DOHH2 (cell line): ENCODE measurements around the gene TMEM95.
"Not testable (repeated sequence)": the region's sequence is repeated elsewhere in the genome, so short reads cannot be mapped to it uniquely, and the experiment has no call there.

ENCODE experiments used
- H3F3A ChIP-seq: fragments of 200-600 bp; sonication (generic), shearing (Covaris generic); 2 replicates; pipeline ENCODE4 v1.6.0; 2016; ENCODE audit warnings: antibody characterized with exemption, mild to moderate bottlenecking; ENCODE audit not compliant: control insufficient read depth, insufficient read depth
- H3K27ac ChIP-seq: fragments of 200-600 bp; sonication (generic); 2 replicates; pipeline ENCODE4 v1.5.1; 2014; ENCODE audit warnings: low read depth, mild to moderate bottlenecking, low read length, moderate library complexity
- H3K27me3 ChIP-seq: fragments of 200-600 bp; sonication (generic); 2 replicates; pipeline ENCODE4 v1.6.1; 2014; ENCODE audit warnings: mild to moderate bottlenecking, low read length, mixed read lengths; ENCODE audit not compliant: control insufficient read depth
- H3K36me3 ChIP-seq: fragments of 200-600 bp; sonication (generic); 2 replicates; pipeline ENCODE4 v1.6.1; 2014; ENCODE audit warnings: mild to moderate bottlenecking, low read length, moderate library complexity, mixed read lengths; ENCODE audit not compliant: control insufficient read depth
- H3K4me1 ChIP-seq: fragments of 200-600 bp; sonication (generic); 2 replicates; pipeline ENCODE4 v1.6.1; 2014; ENCODE audit warnings: mild to moderate bottlenecking, low read length, mixed read lengths; ENCODE audit not compliant: control insufficient read depth
- H3K4me2 ChIP-seq: fragments of 200-600 bp; sonication (generic); 2 replicates; pipeline ENCODE4 v1.6.0; 2014; ENCODE audit warnings: mild to moderate bottlenecking, low read length, moderate library complexity
- H3K4me3 ChIP-seq: fragments of 200-600 bp; sonication (generic); 2 replicates; pipeline ENCODE4 v1.5.1; 2014; ENCODE audit warnings: mild to moderate bottlenecking, low read length, mixed read lengths
- H3K79me2 ChIP-seq: fragments of 200-600 bp; sonication (generic); 2 replicates; pipeline ENCODE4 v1.6.1; 2014; ENCODE audit warnings: mild to moderate bottlenecking, low read length, mixed read lengths; ENCODE audit not compliant: control insufficient read depth
- H3K9me2 ChIP-seq: fragments of 200-600 bp; sonication (generic); replicated peaks from 2 replicates; pipeline ENCODE4 v1.6.1; 2014; ENCODE audit warnings: mild to moderate bottlenecking, low read length, mixed read lengths; ENCODE audit not compliant: control insufficient read depth
- H3K9me3 ChIP-seq: fragments of 200-600 bp; sonication (generic); 2 replicates; pipeline ENCODE4 v1.6.1; 2014; ENCODE audit warnings: antibody characterized with exemption, low read length, mixed read lengths; ENCODE audit not compliant: control insufficient read depth, insufficient read depth
- H4K20me1 ChIP-seq: fragments of 200-600 bp; sonication (generic); 2 replicates; pipeline ENCODE4 v1.6.0; 2014; ENCODE audit warnings: low read depth, mild to moderate bottlenecking, antibody characterized with exemption, low read length, moderate library complexity; ENCODE audit not compliant: control insufficient read depth, insufficient read depth
- EZH2phosphoT487 ChIP-seq: fragments of 200-600 bp; sonication (generic); IDR thresholded peaks from 2 replicates; pipeline ENCODE4 v1.6.1; 2017; ENCODE audit warnings: borderline replicate concordance, mild to moderate bottlenecking, antibody characterized with exemption, low read length, moderate library complexity, mixed read lengths
- TF ChIP-seq, protein P1 (sequence below): fragments of 200-600 bp; sonication (generic); IDR thresholded peaks from one replicate; pipeline ENCODE4 v1.5.1; 2014; ENCODE audit warnings: antibody characterized with exemption, mild to moderate bottlenecking, low read depth, low read length; ENCODE audit not compliant: poor library complexity, severe bottlenecking

Gene TMEM95

DNA sequence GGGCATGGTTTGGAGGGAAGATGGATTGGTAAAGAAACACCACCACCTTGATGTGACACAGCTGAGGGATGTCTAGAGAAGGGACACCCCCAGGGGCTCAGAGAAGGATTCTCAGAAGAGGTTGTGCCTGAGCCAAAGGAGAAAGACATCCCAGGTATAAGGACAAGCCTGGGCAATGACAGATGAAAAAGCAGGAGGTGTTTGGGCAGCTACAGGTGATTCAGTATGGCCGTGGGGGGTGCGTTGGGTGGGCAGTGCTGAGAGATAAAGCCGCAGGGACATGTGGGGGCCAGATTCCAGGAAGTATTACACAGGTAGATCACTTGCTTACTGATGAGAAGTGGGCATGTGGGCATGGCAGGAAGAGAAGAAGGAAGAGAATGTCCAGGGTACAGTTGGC, 7.0 kb downstream of the TMEM95 start:
- no peaks in the 10 kb centered on the region for H3K36me3 ChIP-seq
- no peaks in the 10 kb centered on the region for H4K20me1 ChIP-seq
- no peak overlapping the region for H3K4me2 ChIP-seq
- H3K79me2 ChIP-seq, result no peaks in the 10 kb centered on the region
- no peak for TF ChIP-seq EZH2phosphoT487
- TF ChIP-seq, protein P1, sequence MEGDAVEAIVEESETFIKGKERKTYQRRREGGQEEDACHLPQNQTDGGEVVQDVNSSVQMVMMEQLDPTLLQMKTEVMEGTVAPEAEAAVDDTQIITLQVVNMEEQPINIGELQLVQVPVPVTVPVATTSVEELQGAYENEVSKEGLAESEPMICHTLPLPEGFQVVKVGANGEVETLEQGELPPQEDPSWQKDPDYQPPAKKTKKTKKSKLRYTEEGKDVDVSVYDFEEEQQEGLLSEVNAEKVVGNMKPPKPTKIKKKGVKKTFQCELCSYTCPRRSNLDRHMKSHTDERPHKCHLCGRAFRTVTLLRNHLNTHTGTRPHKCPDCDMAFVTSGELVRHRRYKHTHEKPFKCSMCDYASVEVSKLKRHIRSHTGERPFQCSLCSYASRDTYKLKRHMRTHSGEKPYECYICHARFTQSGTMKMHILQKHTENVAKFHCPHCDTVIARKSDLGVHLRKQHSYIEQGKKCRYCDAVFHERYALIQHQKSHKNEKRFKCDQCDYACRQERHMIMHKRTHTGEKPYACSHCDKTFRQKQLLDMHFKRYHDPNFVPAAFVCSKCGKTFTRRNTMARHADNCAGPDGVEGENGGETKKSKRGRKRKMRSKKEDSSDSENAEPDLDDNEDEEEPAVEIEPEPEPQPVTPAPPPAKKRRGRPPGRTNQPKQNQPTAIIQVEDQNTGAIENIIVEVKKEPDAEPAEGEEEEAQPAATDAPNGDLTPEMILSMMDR, result no peak
- no peaks in the 10 kb centered on the region for H3K27me3 ChIP-seq
- H3K4me3 ChIP-seq, result no peak overlapping the region
- H3K9me3 ChIP-seq, result no peaks in the 10 kb centered on the region
- no peaks in the 10 kb centered on the region for H3F3A ChIP-seq
- no peaks in the 10 kb centered on the region for H3K9me2 ChIP-seq
- no peak overlapping the region for H3K27ac ChIP-seq
- no peaks in the 10 kb centered on the region for H3K4me1 ChIP-seq

DNA sequence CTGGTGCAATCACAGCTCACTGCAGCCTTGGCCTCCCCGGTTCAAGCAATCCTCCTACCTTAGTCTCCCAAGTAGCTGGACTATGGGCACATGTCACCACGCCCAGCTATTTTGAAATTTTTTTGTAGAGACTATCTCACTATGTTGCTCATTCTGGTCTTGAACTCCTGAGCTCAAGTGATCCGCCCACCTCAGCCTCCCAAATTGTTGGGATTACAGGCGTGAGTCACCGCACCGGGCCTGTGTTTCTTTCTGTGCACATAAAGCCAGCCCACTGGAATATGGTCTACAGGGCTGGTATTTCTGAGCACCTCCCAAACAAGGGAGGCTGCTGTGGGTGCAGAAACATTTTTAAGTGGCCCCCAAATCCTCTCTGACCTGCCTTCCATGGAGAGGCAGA, 8.4 kb downstream of the TMEM95 start:
- no peaks in the 10 kb centered on the region for H3K4me1 ChIP-seq
- H3F3A ChIP-seq, result no peaks in the 10 kb centered on the region
- no peaks in the 10 kb centered on the region for H3K9me3 ChIP-seq
- no peak overlapping the region for H3K4me2 ChIP-seq
- H3K4me3 ChIP-seq, result no peak overlapping the region
- H3K79me2 ChIP-seq, result no peaks in the 10 kb centered on the region
- no peaks in the 10 kb centered on the region for H3K27me3 ChIP-seq
- no peaks in the 10 kb centered on the region for H4K20me1 ChIP-seq
- no peak for TF ChIP-seq EZH2phosphoT487
- TF ChIP-seq, protein P1, result no peak
- H3K9me2 ChIP-seq, result no peaks in the 10 kb centered on the region
- H3K27ac ChIP-seq, result no peak overlapping the region
- no peaks in the 10 kb centered on the region for H3K36me3 ChIP-seq

DNA sequence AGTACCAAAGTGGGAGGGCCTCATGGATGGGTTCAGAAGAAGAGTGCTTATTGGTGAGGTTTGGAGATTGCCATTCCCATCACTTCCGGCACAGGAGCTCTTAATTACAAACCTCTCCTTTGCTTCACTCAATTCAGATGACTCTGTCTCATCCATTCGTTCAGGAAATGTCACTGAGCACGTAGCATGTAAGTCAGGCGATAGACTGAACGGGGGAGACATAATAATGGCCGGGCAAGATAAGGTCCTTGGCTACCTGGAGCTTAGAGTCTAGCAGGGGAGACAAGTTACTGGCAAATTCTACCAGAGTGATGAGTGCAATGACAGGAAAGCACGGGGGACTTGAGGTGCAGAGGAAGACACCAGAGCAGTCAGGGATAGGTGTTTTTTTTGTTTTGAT, 11.0 kb downstream of the TMEM95 start:
- H3K27me3 ChIP-seq, H4K20me1 ChIP-seq, H3K4me2 ChIP-seq, H3K9me2 ChIP-seq, H3K4me1 ChIP-seq, H3K79me2 ChIP-seq, H3K27ac ChIP-seq, H3K4me3 ChIP-seq, H3K9me3 ChIP-seq, H3K36me3 ChIP-seq, H3F3A ChIP-seq: not testable (repeated sequence)

DNA sequence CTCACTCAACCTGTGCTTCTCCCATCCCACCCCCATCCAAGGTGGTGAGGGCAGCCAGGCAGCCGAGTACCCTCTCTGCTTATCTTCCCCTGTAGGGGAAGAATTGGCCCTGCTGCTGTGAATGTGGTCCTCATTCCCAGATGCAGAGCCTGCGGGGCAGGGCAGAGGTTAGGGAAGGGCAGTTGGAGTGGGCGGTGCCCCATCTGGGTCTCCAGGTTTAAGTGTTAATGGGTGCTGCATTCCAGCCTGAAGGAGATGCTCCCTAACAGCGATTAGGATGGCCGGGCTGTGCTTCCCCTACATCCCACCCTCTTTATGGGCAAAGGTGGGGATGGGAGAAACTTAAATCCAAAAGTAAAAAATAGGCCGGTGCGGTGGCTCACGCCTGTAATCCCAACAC, 12.1 kb downstream of the TMEM95 start:
- Histone ChIP-seq H3K36me3 (no peaks in the 10 kb centered on the region), H3K27me3 (peaks cover 8% of the 10 kb centered on the region; the same call in 1 of the 2 replicates), H3K9me2 (no peaks in the 10 kb centered on the region), H3K79me2 (no peaks in the 10 kb centered on the region), H4K20me1 (no peaks in the 10 kb centered on the region), H3K4me3 (no peak overlapping the region), H3F3A (no peaks in the 10 kb centered on the region), H3K4me1 (no peaks in the 10 kb centered on the region), H3K9me3 (no peaks in the 10 kb centered on the region), H3K27ac (no peak overlapping the region), H3K4me2 (no peak overlapping the region)
- TF ChIP-seq, protein P1, result no peak
- no peak for TF ChIP-seq EZH2phosphoT487
